Kidney glomerular epithelial cell (primary cell): ENCODE measurements around the gene IDUA.
"Not testable (repeated sequence)": the region's sequence is repeated elsewhere in the genome, so short reads cannot be mapped to it uniquely, and the experiment has no call there.

Source experiments
- DNase-seq: peaks from one replicate; lab custom pipeline; 2025; lab: John Stamatoyannopoulos, UW

IDUA gene

DNA sequence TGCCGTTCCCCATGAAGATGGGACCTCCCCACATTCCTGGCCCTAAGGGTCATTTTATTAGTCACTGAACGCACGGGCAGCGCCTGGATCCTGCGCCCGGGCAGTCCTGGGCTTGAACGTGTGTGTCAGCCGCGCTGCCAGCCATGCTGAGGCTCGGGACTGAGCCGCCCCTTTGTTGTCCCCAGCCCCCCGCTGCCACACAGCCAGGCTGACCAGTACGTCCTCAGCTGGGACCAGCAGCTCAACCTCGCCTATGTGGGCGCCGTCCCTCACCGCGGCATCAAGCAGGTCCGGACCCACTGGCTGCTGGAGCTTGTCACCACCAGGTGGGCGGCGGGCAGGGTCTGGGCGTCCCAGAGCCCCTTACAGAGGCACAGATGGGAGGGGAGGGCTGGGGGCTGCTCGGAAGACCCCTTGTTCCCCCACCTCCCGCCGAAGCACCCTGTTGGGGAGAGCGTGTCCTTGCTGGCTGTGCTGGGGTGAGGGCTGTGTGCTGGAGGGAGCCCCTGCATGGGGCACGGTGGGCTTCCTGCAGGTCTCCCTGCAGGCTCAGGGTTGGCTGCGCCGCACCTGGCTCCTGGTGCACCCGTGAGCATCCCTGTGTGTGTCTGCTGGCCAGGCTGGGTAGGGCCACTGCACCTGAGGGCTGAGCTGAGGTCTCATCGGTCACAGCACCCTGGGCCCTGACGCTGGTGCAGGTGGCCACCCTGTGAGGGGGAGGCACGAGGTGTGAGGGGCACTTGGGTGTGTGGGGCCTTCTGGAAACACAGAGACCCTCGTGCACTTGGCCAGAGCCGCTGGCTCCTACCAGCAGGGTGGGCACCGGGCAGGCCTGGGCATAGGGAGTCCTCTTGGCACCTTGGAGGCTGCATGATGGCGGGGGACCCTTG lies 1.0 kb downstream of the IDUA start:
- no peak for DNase-seq

DNA sequence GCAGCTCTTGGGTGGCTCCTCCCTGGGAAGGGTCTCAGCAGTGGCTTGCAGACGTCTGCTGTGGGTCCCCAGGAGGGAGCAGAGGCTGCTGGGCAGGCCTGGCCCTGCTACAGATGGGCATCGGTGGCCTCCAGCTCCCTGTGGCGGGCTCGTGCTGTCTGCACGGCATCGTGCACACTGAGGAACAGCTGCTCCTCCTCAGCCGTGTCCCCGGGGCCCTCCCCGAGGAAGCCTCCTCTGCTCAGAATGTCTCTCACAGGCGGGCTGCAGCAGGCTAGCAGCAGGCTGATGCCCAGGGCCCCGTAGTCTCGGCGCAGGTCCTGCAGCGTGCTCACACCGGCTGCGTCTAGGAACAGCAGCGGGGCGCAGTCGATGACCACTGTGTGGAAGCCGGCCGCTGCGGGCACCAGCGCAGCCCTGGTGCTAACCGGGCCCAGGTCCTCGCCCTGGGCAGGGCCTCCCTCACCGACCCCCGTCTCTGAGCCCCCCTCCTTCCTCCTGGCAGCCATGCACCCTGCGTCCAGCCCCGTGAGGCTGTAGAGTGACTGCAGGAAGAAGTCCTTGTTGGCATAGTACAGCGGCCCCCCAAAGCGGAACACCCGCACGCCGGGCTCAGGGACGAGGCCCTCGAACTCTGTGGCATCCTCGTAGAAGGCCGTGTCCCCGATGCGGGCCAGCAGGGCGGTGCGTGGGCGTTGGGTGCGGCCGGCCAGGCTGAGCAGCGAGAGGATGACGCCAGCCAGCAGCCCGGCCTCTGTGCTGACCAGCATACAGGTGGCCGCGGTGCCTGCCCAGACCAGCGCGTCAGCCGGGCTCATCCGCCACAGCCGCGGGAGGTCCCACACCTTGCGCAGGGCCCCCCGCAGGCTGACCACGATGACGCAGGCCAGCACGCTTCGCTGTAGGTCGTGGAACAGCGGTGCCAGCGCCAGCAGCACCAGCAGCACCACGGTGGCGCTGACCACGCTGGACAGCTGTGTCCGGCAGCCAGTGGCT lies 2.2 kb downstream of the IDUA start:
- DNase-seq: no peak

DNA sequence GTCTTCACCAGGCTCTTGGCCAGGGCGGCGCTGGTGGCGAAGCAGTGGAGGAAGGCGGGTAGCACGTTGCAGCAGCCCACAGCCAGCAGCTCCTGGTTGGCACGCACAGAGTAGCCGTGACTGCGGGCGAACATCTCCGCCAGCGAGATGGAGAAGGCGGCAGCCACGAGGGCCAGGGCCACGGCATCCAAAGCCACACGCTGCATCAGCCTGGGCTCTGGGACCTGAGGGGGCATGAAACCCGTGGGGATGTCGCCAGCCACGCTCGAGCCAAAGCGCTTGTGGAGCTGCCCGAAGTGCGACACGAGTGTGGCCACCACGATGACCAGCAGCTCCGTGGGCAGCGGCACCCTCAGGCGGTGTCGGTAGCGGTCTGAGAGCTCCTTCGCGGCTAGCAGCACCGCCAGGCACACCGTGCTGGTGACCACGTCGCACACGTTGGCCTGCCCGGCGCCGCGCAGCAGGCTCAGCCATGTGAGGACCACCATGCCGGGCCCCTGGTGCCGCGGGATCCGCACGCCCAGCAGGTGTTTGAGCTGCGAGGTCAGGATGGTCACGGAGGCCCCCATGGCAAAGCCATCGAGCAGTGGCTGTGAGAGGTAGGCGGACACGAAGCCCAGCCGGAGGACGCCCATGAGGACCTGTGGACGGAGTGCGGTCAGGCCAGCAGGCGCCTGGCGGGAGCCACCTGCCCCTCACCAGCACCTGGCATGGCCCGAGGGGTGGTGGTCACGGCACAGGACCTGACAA lies 3.1 kb downstream of the IDUA start:
- DNase-seq: no peak

DNA sequence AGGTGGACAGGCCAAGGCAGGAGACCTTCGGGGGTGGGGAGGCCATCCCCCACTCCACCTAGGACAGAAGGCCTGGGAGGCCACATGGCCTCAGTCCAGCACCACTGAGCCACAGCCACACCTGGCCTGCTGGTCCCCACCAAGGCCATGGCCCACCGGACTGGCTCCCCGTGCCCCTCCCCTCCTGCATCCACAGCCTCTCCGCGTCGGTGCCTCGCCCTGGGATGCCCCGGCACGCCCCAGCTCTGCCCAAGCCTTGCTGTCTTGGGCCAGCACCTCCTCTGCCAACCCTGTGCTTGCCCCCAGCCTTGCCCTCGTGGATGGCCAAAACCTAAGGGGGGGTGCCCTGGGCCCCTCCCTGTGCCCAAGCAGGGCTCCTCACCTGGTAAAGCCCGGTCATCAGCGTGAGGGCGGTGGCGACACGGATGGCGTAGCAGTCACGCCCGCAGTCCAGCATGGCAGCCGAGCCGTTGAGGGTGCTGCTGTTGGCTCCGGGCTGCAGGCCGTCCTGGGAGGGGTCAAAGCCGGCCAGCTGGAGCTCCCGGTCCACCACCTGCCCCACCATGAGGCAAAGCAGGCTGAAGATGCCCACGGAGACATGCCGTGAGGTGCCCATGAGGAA lies 4.0 kb downstream of the IDUA start:
- DNase-seq: no peak

DNA sequence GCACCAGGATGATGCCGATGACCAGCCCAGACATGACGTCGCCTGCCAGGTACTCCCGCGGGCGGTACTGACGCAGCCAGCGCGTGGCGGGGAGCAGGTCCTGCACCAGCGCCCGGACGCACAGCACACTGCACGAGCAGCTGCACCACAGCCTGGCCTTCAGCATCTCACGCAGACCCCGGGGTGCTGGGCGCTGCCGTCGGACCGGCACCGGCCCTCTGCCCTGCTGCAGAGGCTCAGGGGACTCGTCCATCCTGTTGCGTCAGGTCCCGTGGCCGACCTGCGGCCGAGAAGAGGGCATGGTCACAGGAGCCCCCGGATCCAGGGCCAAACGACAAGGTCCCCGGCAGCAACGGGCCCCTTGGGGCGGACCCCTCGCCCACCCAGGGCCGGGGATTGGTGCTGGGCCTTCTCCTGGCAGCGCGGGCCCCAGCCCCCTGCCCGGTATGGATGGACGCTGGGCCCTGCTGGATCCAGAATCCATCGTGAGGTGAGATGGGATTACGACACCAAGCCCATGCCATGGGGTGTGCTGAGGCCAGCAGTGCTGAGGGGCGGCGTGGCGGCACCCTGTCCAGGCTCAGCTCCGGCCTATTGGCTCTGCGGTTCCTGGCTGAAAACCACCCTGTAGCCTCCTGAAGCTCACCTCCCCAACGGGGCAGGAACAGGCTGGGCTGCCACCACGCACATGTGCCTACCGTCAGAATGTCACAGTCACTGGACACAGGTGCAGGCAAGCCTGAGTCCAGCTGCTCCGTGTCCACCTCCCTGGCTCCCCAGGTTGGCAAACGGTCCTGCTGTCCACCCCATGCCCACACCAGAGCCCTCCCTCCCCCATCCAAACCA lies 4.8 kb downstream of the IDUA start:
- DNase-seq: no peak

DNA sequence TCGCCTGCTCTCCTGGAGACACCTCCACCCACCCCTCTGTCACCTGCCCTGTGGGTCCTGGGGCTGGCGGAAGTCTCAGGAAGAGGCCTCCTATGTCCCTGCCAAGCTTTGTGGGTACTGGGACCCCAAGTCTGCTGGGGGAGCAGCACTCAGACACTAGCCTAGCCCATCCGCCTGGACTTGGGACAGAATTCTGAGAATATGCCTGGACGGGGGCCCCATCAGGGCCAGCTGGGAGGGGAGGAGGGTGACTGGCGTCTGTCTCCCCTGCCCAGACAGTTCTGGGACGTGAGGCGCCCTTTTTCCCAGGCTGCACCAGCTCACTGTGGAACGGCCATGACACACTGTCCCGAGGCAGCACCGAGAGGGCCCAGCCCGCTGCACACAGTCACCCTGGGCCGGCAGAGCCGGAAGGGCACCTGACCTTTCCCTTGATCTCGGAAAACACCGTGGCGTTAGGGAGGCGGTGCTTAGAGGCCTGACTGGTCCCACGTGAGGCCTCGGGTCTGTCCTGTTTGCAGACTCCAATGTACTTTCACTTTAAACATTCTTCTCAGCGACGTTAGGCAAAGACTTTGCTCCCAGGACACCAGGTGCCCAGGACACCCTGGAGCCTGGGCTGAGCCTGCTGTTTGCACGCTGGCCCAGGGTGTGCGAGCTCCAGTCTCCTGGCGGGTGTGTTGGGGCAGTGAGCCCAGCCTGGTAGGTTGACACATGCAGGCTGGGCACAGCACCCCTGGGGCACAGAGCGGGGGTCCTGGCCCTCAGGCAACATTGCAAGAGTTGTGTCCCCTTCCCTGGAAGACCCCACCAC lies 5.7 kb downstream of the IDUA start:
- peak; percentile 53 for DNase-seq

- no peak for DNase-seq
These were observed 6.5 kb downstream of the IDUA start, which contains the start of gene SLC26A1 for GRCh38 chr4:993111-994029. Gene SLC26A1 (minus strand): TSS chr4:993404. CDS start chr4:991703, 1,701 bp downstream.

- DNase-seq: no peak
These were observed 8.6 kb downstream of the IDUA start for GRCh38 chr4:995311-996026.

- no peak for DNase-seq
These were observed 9.5 kb downstream of the IDUA start for GRCh38 chr4:996030-996996.

- DNase-seq: no peak
These were observed 10.1 kb downstream of the IDUA start for GRCh38 chr4:996997-997374.

GRCh38 chr4:997375-998071 lies 10.7 kb downstream of the IDUA start:
- DNase-seq: no peak

- no peak for DNase-seq
These were observed 11.3 kb downstream of the IDUA start for GRCh38 chr4:998096-998691.

- DNase-seq: not testable (repeated sequence)
These were observed 12.5 kb downstream of the IDUA start for GRCh38 chr4:999240-999863.

GRCh38 chr4:999882-1000425 lies 13.1 kb downstream of the IDUA start:
- DNase-seq: no peak

GRCh38 chr4:1000686-1001260 lies 13.9 kb downstream of the IDUA start:
- DNase-seq: no peak
